Thyroid gland (tissue), 4 donors: ENCODE results near the gene NEFH.
"Not testable (repeated sequence)": the region's sequence is repeated elsewhere in the genome, so short reads cannot be mapped to it uniquely, and the experiment has no call there.

ENCODE experiments used
- POLR2A ChIP-seq, 2 donors: fragments of 450-650 bp; IDR thresholded peaks; one replicate each; pipeline ENCODE4 v1.6.1; 2017; ENCODE audit warnings: antibody characterized with exemption in 2 of 2, mild to moderate bottlenecking in 2 of 2, moderate library complexity in 1 of 2
- TF ChIP-seq, protein P1 (sequence below), 6 experiments: fragments of 200-600 bp in 3 of 6; fragments of 450-650 bp in 3 of 6; sonication (generic) in 3 of 6; IDR thresholded peaks; one replicate each; pipeline ENCODE4 v1.5.1; 2016 to 2019; ENCODE audit warnings: antibody characterized with exemption in 6 of 6, mild to moderate bottlenecking in 2 of 6, inconsistent platforms in 1 of 6, moderate library complexity in 1 of 6

DNA sequence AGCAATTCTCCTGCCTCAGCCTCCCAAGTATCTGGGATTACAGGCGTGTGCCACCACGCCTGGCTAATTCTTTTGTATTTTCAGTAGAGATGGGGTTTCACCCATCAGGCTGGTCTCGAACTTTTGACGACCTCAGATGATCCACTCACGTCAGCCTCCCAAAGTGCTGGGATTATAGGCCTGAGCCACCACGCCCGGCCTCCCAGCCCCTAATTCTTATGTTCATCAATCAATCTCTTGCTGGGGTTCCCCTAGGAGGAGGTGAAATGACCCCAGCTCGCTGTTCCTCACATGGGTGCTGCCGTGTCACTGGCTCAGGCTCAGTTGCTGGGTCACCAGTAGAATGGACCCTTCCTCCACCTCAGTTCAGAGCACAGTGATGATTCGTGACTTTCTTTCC is 41.7 kb upstream of the NEFH start, which contains the start of gene RFPL1:
- TF ChIP-seq POLR2A (IDR thresholded peaks at IDR 0.05), result not testable (repeated sequence)
- TF ChIP-seq, protein P1, sequence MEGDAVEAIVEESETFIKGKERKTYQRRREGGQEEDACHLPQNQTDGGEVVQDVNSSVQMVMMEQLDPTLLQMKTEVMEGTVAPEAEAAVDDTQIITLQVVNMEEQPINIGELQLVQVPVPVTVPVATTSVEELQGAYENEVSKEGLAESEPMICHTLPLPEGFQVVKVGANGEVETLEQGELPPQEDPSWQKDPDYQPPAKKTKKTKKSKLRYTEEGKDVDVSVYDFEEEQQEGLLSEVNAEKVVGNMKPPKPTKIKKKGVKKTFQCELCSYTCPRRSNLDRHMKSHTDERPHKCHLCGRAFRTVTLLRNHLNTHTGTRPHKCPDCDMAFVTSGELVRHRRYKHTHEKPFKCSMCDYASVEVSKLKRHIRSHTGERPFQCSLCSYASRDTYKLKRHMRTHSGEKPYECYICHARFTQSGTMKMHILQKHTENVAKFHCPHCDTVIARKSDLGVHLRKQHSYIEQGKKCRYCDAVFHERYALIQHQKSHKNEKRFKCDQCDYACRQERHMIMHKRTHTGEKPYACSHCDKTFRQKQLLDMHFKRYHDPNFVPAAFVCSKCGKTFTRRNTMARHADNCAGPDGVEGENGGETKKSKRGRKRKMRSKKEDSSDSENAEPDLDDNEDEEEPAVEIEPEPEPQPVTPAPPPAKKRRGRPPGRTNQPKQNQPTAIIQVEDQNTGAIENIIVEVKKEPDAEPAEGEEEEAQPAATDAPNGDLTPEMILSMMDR (IDR thresholded peaks at IDR 0.05), result not testable (repeated sequence)
